Middle frontal gyrus (tissue), 1 donor: ENCODE data around the gene HIPK4.
"Not testable (repeated sequence)": the region's sequence is repeated elsewhere in the genome, so short reads cannot be mapped to it uniquely, and the experiment has no call there.

Experiments used
- DNase-seq: peaks from one replicate; pipeline ENCODE4 v3.0.0-alpha.2; 2015; ENCODE audit warnings: low spot score; ENCODE audit errors: extremely low spot score

HIPK4 gene

GRCh38 chr19:40393894-40394815 is 4.2 kb upstream of the HIPK4 start:
- DNase-seq = no peak

- no peak for DNase-seq
Measured at GRCh38 chr19:40392894-40393517, 3.0 kb upstream of the HIPK4 start.

GRCh38 chr19:40392123-40392522 is 2.1 kb upstream of the HIPK4 start:
- no peak for DNase-seq

GRCh38 chr19:40389404-40390083 is 437 bp downstream of the HIPK4 start:
- DNase-seq = no peak

- DNase-seq = no peak
Measured at GRCh38 chr19:40388481-40388880, 1.5 kb downstream of the HIPK4 start.

GRCh38 chr19:40387155-40387554 is 2.8 kb downstream of the HIPK4 start:
- no peak for DNase-seq

- DNase-seq = no peak
Measured at GRCh38 chr19:40383668-40384248, 6.2 kb downstream of the HIPK4 start.

GRCh38 chr19:40381321-40381720 is 8.7 kb downstream of the HIPK4 start:
- DNase-seq = no peak

- DNase-seq = no peak
Measured at GRCh38 chr19:40380199-40381037, 9.6 kb downstream of the HIPK4 start.

GRCh38 chr19:40379446-40380198 is 10.4 kb downstream of the HIPK4 start:
- no peak for DNase-seq

- DNase-seq = no peak
Measured at GRCh38 chr19:40378509-40378908, 11.5 kb downstream of the HIPK4 start.

GRCh38 chr19:40377876-40378385 is 12.1 kb downstream of the HIPK4 start:
- no peak for DNase-seq

- no peak for DNase-seq
Measured at GRCh38 chr19:40376286-40376862, 13.6 kb downstream of the HIPK4 start.

GRCh38 chr19:40374084-40374483 is 15.9 kb downstream of the HIPK4 start:
- DNase-seq = no peak

- DNase-seq = no peak
Measured at GRCh38 chr19:40371802-40372122, 18.2 kb downstream of the HIPK4 start.

- DNase-seq = no peak
Measured at GRCh38 chr19:40370997-40371801, 18.8 kb downstream of the HIPK4 start.

- DNase-seq = not testable (repeated sequence)
Measured at GRCh38 chr19:40370253-40370652, 19.7 kb downstream of the HIPK4 start.

- DNase-seq = no peak
Measured at GRCh38 chr19:40369797-40370196, 20.2 kb downstream of the HIPK4 start.
